ENCODE results near the gene MAGEB4.
"Not testable (repeated sequence)": the region's sequence is repeated elsewhere in the genome, so short reads cannot be mapped to it uniquely, and the experiment has no call there.

MAGEB4 gene

DNA sequence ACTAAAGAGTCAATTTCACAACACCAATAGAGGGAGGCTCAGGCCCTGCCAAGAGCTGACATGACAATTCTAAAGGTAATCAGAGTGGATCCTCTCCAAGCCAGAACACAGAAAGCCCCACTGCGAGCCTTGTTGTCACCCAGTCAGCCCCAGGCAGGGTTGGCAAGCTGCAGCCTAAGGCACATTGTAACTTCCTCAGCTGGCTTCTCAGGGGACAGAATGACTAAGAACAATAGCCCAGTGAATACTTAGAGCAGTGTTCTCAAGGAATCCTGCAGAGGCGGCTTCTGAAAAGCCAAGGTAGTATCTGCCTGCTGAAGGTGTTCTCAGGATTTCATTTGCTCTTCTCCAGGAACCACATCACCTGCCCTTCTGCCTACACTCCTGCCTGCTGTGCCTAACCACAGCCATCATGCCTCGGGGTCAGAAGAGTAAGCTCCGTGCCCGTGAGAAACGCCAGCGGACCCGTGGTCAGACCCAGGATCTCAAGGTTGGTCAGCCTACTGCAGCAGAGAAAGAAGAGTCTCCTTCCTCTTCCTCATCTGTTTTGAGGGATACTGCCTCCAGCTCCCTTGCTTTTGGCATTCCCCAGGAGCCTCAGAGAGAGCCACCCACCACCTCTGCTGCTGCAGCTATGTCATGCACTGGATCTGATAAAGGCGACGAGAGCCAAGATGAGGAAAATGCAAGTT is at the start of gene MAGEB4:
Gene MAGEB4 (plus strand): TSS at position 277 of the 692 bp plus-strand sequence. CDS start 136 bp downstream, at position 413.
- TF ChIP-seq, protein P1, sequence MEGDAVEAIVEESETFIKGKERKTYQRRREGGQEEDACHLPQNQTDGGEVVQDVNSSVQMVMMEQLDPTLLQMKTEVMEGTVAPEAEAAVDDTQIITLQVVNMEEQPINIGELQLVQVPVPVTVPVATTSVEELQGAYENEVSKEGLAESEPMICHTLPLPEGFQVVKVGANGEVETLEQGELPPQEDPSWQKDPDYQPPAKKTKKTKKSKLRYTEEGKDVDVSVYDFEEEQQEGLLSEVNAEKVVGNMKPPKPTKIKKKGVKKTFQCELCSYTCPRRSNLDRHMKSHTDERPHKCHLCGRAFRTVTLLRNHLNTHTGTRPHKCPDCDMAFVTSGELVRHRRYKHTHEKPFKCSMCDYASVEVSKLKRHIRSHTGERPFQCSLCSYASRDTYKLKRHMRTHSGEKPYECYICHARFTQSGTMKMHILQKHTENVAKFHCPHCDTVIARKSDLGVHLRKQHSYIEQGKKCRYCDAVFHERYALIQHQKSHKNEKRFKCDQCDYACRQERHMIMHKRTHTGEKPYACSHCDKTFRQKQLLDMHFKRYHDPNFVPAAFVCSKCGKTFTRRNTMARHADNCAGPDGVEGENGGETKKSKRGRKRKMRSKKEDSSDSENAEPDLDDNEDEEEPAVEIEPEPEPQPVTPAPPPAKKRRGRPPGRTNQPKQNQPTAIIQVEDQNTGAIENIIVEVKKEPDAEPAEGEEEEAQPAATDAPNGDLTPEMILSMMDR (IDR thresholded peaks at IDR 0.05), result no peak
- H3K4me3 ChIP-seq (ENCODE audit: low read depth in 1 of 2, low read length in 1 of 2), result no peak within 1 kb of the TSS
- H3K36me3 ChIP-seq, result no peaks in the 10 kb centered on the region
- no peaks in the 10 kb centered on the region for H3K4me1 ChIP-seq (ENCODE audit: control insufficient read depth in 1 of 2, insufficient read depth in 1 of 2, low read depth in 1 of 2, low read length in 1 of 2)
- H3K27ac ChIP-seq, result no peak within 1 kb of the TSS
- H3K27me3 ChIP-seq, result no peaks in the 10 kb centered on the region
- no peaks in the 10 kb centered on the region for H3K9me3 ChIP-seq

GRCh38 chrX:30193910-30194309 is 47.9 kb upstream of the MAGEB4 start:
- H3K27ac ChIP-seq; H3K36me3 ChIP-seq; H3K27me3 ChIP-seq; H3K9me3 ChIP-seq; H3K4me1 ChIP-seq (ENCODE audit: control insufficient read depth in 1 of 2, insufficient read depth in 1 of 2, low read depth in 1 of 2, low read length in 1 of 2); H3K4me3 ChIP-seq (ENCODE audit: low read depth in 1 of 2, low read length in 1 of 2): not testable (repeated sequence)

GRCh38 chrX:30196322-30196721 is 45.5 kb upstream of the MAGEB4 start:
- no peaks in the 10 kb centered on the region for H3K27me3 ChIP-seq

GRCh38 chrX:30212172-30212571 is 29.6 kb upstream of the MAGEB4 start:
- no peak overlapping the region for H3K4me3 ChIP-seq (ENCODE audit: low read depth in 1 of 2, low read length in 1 of 2)
- no peaks in the 10 kb centered on the region for H3K27me3 ChIP-seq
- no peak overlapping the region for H3K27ac ChIP-seq
- H3K4me1 ChIP-seq (ENCODE audit: control insufficient read depth in 1 of 2, insufficient read depth in 1 of 2, low read depth in 1 of 2, low read length in 1 of 2), result no peaks in the 10 kb centered on the region
- H3K36me3 ChIP-seq, result no peaks in the 10 kb centered on the region
- H3K9me3 ChIP-seq, result no peaks in the 10 kb centered on the region
- TF ChIP-seq, protein P1 (IDR thresholded peaks at IDR 0.05), result no peak

More at GRCh38 chrX:30196322-30196721, 45.5 kb upstream of the MAGEB4 start:
- TF ChIP-seq, protein P1 (IDR thresholded peaks at IDR 0.05), result no peak
- Histone ChIP-seq H3K4me3 (ENCODE audit: low read depth in 1 of 2, low read length in 1 of 2) (no peak overlapping the region), H3K4me1 (ENCODE audit: control insufficient read depth in 1 of 2, insufficient read depth in 1 of 2, low read depth in 1 of 2, low read length in 1 of 2) (no peaks in the 10 kb centered on the region), H3K27ac (no peak overlapping the region), H3K36me3 (no peaks in the 10 kb centered on the region), H3K9me3 (no peaks in the 10 kb centered on the region)

- Histone ChIP-seq H3K36me3 (no peaks in the 10 kb centered on the region), H3K9me3 (no peaks in the 10 kb centered on the region), H3K27me3 (no peaks in the 10 kb centered on the region), H3K27ac (no peak within 1 kb of the TSS), H3K4me3 (ENCODE audit: low read depth in 1 of 2, low read length in 1 of 2) (no peak within 1 kb of the TSS), H3K4me1 (ENCODE audit: control insufficient read depth in 1 of 2, insufficient read depth in 1 of 2, low read depth in 1 of 2, low read length in 1 of 2) (no peaks in the 10 kb centered on the region)
- TF ChIP-seq, protein P1 (IDR thresholded peaks at IDR 0.05), result no peak
Measured at GRCh38 chrX:30215357-30215843, 26.4 kb upstream of the MAGEB4 start, which contains the start of gene MAGEB2. TSS of gene MAGEB2 (plus strand) at chrX:30215563. CDS start at chrX:30218581, 3,018 bp downstream.

GRCh38 chrX:30217465-30217864 is 24.3 kb upstream of the MAGEB4 start:
- Histone ChIP-seq H3K27ac (no peak overlapping the region), H3K27me3 (no peaks in the 10 kb centered on the region), H3K36me3 (no peaks in the 10 kb centered on the region), H3K9me3 (no peaks in the 10 kb centered on the region), H3K4me1 (ENCODE audit: control insufficient read depth in 1 of 2, insufficient read depth in 1 of 2, low read depth in 1 of 2, low read length in 1 of 2) (no peaks in the 10 kb centered on the region), H3K4me3 (ENCODE audit: low read depth in 1 of 2, low read length in 1 of 2) (no peak overlapping the region)
- TF ChIP-seq, protein P1 (IDR thresholded peaks at IDR 0.05), result no peak
